Measurements from ENCODE around the gene ZNF254.
"Not testable (repeated sequence)": the region's sequence is repeated elsewhere in the genome, so short reads cannot be mapped to it uniquely, and the experiment has no call there.

The ZNF254 gene

DNA sequence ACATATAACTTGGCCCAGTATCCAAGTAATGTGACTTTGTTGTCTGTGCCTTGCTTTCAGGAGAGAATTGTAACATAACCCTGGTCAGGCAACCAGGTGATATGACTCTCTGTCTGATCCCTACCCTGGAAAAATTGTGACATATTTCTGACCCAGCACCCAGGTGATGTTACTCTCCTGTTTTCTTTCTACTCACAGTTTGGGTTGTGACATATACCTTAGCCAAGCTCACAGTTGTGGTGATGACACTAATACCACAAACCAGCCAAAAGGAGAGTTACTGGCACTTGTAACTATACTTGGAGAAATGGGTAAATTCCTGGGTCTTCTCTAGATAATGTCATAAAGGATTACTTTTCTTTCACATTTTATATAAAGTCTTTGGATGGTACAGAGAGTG is 14.3 kb upstream of the ZNF254 start:
- DNase-seq: no peak

DNA sequence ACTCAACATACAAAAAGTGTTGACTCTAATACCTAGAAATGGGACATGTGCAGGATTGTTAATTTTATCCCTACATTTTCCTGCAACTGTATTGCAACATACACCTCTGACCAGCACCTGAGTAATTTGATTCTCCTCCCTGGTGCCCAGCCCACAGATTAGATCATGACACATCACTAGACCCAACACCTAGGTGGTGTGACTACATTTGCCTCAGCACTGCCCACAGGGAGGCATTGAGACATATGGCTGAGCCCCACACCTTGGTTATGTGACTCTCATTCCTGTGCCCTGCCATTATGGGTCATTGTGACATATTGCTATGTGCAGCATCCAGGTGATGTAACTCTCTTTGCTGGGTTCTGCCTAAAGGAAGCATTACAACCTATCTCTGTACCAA is 13.2 kb upstream of the ZNF254 start:
- DNase-seq: no peak

DNA sequence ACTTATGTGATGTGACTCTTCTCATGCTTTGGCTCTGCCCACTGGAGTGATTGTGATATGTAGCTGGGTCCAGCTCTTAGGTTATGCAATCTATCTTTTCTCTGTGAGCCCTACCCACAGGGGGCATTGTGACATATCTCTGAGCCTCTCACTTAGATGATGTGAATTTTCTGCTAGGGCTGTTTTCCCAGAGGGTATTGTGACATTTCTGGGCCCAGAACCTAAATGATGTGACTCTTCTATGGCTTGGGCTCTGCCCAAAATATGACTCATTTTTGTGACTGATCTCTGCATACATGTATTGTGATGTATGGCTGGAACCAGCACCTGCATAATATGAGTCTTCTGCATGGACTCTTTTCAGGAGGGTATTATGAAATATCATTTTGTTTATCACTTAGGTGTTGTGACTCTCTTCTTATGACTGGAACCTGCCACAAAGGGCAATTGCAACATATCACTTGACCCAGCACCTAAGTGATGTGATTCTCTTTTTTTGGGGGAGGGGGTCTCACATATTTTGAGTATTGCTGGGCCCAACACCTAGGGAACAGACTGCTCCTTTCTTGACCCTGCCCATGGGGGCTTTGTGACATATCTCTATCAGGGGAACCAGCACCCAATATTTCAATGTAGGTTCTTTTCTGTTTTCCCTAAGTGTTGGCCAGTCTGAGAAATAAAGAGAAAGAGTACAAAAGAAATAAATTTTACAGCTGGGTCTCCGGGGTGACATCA is 12.1 kb upstream of the ZNF254 start:
- DNase-seq: no peak

DNA sequence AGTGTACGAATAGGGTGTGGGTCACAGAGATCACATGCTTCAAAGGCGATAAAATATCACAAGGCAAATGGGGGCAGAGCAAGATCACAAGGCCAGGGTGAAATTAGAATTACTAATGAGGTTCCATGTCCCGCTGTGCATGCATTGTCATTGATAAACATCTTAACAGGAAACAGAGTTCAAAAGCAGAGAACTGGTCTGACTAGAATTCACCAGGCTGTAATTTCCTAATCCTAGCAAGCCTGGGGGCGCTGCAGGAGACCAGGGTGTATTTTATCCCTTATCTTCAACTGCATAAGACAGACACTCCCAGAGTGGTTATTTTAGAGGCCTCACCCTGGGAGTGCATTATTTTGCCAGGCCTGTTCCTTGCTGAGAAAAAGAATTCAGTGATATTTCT is 11.5 kb upstream of the ZNF254 start:
- DNase-seq: not testable (repeated sequence)

DNA sequence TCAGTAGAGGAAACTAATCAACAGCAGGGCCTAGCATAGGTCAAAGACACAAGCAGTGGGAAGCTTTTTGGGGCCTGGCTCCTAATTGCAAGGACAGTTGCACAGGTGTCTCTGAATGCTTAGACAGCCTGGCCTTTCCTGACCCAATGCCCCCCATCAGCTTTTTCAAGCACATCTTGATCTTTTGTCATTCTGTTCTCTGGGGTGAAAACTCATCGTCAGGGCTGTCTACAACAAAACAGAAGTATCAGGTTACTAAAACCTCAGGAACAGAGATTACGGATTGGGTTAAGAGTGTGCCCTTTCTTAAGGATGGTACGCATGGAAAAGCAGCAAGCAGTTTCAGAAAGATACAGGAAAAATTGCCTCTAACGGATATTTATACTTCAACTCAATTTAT is 8.3 kb upstream of the ZNF254 start:
- no peak for DNase-seq

DNA sequence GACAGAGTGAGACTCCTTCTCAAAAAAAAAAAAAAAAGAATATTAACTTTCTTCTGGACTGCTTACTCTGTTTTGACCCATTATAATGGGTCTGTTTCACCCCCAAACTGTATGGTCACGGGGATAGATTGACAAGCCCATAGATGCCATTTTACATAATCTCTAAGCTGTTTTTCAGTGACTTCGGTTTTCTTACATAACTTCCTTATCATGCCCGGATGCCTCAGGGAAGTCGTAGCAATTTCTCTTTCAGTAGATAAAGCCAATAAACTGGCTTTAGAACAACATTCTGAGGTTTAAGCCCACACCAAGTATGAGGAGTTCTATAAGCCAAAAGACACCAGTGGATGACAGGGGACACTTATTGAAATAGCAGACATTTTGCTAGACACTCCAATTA is 5.9 kb upstream of the ZNF254 start:
- DNase-seq: no peak

DNA sequence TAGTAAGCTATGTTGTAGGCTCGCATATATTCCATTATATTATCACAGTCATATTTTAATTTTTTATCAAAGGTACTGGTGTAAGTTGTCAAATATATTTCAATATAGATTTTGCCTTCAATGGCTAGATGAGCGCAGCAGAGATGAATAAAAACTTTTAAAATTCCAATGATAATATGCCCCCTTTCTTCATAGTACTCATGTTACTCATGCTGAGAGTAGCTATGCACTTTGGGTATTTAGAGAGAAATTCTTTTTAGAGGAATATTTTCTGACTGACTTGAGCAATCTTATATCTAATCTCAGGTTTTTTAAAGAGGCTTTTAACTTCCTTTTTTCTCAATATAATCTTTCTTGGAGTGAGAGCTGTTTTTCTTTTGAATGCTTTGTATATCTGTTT is 11.4 kb downstream of the ZNF254 start:
- no peak for DNase-seq

DNA sequence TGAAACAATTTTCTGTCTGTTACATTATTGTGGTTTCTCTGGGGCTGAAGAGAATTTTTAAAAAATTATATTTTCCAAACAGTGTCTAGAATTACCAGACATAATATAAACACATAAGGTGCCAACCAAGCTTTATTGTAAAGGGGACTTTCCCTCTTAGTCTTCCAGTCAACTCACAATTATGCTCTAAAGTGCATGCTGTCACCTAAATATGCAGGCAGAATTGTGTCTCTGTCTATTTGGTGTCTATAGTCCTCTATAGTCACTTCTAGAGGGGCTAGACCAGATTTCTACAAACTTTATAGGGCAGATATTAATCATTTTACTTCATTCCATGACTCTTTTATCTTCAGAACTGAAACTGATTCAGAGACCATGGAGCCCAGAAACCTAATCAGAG is 12.8 kb downstream of the ZNF254 start:
- DNase-seq: no peak

DNA sequence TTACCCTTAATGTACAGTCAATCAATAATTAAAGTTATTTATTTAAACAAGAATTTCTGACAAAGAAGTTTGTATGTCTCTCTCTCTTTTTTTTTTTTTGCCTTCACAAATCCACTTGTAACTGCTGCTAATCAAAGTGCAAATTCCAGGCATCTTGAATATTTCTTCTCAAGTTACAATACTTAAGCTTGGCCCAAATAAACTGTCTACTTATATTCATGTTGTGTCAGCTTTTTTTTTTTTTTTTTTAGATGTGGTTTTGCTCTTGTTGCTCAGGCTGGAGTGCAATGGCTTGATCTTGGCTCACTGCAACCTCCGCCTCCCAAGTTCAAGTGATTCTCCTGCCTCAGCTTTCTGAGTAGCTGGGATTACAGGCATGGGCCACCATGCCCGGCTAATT is 13.6 kb downstream of the ZNF254 start:
- not testable (repeated sequence) for DNase-seq

DNA sequence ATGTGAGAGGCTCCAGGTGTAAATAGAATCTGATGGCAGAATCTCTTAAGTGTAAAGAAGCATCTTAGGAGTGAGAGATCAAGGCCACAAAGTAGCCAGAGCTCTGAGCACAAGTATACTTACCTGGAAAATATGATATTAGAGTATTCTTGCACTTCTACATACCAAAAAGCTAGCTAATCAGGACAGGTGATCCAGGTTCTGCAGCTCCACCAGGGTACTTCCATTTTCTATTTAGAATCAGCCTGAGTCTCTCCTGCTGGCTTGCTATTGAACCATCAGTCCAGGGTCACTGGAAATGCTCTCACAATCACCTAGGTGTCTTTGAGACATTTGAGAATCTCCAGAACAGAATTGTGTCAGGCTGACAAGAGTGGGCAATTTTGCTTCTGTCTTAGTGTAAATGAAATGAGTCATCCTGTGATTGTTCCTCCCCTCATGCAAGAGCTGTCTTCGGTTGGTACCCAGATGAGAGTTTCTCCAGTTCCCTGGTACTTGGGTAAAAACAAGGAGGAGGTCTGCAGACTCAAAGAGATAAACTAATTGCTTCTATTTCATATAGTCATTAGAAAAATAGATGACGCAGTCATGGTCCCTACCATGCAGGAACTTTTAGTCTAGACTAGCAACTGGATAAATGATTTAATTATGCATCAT is 14.6 kb downstream of the ZNF254 start:
- DNase-seq: peak; percentile 57

DNA sequence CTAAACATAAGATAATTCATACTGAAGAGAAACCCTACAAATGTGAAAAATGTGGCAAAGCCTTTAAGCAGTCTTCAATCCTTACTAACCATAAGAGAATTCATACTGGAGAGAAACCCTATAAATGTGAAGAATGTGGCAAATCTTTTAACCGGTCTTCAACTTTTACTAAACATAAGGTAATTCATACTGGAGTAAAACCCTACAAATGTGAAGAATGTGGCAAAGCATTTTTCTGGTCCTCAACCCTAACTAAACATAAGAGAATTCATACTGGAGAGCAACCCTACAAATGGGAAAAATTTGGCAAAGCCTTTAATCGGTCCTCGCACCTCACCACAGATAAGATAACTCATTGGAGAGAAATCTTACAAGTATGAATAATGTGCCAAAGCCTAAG is 40.6 kb downstream of the ZNF254 start:
- no peak for DNase-seq

DNA sequence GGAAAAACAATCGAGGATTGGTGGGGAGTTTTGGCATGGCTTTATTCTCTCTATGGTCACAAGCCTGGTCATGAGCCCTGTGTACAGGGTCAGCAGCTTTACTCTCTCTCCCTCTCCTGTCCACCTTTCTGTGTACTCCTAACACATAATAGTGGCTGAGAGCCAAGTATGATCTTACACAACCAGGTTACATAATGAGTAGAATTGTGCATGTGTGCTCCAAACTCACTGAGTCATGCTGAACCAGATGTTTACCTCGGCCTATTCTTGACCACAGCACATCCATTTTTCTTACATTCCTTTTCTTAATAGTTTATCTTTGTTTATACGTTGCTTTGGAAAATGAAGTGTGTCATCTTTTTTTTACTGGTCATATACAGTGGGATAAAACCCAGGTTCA is 53.1 kb downstream of the ZNF254 start:
- DNase-seq: peak; percentile 87

DNA sequence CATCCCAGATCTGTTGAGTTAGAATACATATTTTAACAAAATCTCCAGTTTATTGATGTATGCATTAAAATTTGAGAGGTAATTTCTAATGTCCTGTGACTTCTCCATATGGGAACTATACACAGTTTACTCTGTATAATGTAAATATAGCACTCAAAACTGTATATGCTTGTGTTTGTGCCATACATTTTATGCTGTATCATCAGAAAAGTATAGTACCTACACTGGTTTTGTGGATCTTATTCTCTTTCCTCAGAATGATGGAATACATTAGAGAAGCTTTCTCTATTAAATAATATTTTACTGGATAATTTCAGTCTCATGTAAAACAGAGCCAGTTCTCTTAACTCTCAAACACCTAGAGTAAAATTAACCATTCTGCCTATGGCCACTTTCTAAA is 53.6 kb downstream of the ZNF254 start:
- DNase-seq: no peak

DNA sequence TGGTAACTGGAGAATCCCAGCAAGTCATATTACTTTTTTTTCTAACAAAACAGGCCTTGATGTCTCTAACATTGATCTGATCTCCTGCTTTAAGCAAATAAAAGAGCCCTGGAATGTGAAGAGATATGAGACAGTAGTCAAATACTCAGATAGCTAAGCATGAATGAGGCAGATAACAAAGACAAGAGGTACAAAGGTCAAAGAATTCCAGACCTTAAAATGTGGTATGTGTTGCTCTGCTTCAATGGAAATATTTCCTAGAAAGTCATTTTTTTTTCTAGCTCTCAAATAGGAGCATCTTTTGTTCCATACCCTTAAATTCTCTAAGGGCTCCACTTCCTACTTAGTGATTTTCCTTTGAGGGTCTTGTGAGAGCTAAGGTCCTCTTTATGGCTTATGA is 54.6 kb downstream of the ZNF254 start:
- peak; percentile 27 for DNase-seq

DNA sequence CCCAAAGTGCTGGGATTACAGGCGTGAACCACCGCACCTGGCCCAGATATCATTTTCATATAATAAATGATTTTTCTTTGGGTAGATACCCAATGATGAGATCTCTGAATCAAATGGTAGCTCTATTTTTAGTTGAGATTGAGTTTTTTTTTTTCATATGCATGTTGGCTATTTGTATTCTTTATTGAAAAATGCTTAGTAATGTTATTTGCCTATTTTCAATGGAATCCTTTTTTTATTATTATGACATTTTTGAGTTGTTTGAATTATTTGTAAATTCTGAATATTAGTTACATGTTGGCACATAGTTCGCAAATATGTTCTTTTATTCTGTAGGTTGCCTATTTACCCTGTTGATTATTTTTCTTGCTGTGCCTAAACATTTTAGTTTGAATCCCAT is 55.8 kb downstream of the ZNF254 start:
- DNase-seq: no peak

DNA sequence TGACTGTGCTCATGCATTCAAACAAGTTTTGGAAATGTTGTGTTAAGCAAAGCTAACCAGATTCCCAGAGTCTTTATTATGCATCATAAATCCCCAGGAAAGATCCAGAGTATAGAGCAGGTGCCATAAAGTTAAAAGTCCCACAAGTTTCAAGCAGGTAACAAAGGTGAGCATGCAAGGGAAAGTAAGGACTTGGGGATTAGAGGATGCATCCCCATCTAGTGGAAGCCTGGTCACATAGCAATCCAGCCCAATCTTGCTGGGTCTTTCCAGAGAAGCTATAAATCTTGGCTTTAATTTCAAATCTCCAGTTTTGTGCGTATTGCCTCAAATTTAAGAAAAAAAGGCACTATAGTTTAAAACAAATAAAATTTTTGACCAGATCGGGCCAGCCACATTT is 72.7 kb downstream of the ZNF254 start:
- DNase-seq: no peak

DNA sequence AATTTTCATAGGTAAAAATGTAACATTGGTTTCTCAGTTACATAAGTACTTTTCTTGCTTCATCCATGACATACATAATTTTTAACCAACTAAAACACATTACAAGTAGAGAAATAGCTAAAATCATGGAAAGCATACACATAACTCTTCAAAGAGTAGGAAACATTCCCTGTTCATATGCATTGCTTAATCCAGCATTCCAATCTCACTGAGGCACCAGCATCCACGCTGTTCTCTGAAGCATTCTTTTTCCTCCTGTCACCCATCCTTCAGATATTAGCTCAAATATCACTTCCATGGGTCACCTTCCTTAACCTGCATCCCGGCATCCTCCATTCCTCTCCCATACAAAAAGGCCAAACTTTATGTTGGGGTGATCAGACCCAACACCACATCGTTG is 79.1 kb downstream of the ZNF254 start:
- peak; percentile 22 for DNase-seq

DNA sequence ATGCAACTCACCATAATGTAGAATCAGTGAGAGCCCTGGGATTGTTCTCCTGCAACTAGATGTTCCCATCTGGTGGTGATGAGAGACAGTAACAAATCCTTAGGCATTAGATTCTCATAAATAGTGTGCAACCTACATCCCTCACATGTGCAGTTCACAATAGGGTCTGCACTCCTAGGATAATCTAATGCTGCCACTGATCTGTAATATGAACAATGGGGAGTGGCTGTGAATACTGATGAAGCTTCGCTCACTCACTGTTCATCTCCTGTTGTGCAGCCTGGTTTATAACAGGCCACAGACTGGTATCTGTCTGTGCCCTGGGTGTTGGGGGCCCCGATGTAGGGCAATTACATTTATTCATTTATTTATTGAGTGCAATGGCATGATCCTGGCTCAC is 86.9 kb downstream of the ZNF254 start:
- no peak for DNase-seq

DNA sequence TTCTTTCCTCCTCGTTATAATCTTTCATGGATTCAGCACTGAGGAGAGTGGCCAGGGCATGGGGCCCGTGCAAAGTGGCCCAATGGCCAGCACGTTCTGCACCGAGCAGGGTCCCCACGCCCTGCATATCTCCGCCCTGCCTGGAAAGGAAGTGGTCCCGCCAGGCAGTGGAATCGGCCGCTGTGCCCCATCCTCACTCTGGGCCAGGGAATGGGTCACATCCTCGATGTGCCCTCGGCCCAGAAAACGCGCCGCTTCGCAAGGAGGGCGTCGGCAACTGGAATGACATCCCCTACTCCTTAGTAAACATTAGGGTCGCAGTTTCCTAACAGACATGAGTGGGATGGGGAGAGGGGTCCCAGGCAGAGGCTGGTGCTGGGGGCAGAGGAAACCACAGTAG is 90.7 kb downstream of the ZNF254 start:
- DNase-seq: no peak

DNA sequence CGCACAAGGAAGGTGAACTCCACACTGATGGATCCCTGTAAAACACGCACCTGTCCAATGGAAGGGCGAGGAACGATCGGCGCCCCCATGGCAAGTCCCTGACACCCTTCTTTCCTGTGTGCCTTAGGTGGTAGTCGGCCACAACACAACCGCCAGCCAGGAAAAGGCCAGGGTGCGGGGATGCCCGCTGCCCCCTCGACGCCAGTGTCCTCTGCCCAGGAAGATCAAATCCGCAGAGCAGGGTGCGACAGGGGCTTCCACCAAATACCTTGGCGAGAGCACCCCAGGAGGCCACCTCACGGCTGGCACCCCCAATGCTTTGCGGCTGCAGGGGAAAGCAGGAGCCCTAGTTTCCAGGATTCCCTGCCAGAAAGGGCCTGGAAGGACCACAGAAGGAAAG is 91.2 kb downstream of the ZNF254 start:
- no peak for DNase-seq
